Erythroblast (primary cell): ENCODE data around the gene NUDT3.

Experiments used
- GATA1 ChIP-seq: IDR thresholded peaks from 2 replicates; pipeline ENCODE4 v1.6.1; 2011; ENCODE audit warnings: low read depth, mild to moderate bottlenecking, control low read depth, low read length, moderate library complexity
- POLR2A ChIP-seq: IDR thresholded peaks from 2 replicates; pipeline ENCODE4 v1.6.1; 2011; ENCODE audit warnings: mild to moderate bottlenecking, low read length

- TF ChIP-seq POLR2A (no peak), GATA1 (no peak)
Measured at GRCh38 chr6:34319471-34319885, 73.0 kb downstream of the NUDT3 start.
